Activated naive CD4-positive, alpha-beta T cell (primary cell): ENCODE results near the gene LRP1B.
"Not testable (repeated sequence)": the region's sequence is repeated elsewhere in the genome, so short reads cannot be mapped to it uniquely, and the experiment has no call there.

Experiments used
- DNase-seq, 4 experiments: peaks; one replicate each; lab custom pipeline; 2025; lab: John Stamatoyannopoulos, UW

The LRP1B gene

DNA sequence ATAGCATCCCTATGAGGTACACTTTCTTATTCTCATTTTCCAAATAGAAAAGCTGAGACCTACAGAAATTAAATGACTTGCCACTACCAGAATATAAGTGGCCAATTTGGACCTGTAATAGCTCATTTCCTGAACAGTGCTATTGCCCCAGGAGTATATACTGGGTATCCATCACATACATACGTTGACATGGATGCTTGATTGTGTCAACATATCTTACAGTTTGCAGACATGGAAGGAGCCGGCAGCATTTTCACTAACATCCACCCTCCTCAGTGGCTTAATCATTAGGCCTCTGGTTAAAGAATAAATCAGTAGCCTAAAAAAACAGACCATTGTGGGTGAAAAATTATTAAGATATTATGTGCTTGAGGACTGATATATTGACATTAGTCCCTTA lies 829.3 kb downstream of the LRP1B start:
- DNase-seq, result no peak

DNA sequence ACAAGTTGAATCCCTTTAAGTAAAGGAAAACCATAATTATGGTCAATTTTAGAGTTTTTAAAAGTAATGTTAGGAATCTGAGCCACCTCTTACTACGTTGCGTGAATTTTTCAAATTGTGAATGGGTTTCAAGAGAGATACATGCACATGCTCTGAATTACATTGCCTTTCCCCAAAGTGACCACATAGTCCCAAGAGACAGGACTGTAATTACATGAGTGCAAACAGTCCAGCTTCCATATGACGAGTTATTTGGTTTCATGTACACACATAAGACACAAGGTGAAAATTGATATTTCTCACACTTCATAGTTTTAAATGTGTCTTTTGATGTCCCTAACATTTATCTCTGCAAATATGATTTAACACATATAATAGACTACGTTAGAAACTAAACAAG lies 850.8 kb downstream of the LRP1B start:
- no peak for DNase-seq

DNA sequence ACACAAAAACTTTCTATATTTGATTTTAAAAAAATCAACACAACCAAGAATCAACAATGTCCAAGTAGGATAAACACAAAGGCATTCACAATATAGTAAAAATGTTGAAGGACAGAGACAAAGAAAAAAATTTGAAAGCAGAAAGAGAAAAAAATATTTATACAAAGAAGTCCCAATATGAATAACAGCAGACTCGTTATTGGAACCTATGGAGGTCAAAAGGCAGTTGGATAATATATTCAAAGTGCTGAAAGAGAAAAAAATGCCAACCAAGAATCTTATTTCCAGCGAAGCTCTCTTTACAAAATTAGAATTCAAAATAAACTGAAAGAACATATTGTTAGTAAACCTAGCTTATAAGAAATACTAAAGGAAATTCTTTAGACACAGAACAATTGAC lies 859.5 kb downstream of the LRP1B start:
- no peak for DNase-seq

DNA sequence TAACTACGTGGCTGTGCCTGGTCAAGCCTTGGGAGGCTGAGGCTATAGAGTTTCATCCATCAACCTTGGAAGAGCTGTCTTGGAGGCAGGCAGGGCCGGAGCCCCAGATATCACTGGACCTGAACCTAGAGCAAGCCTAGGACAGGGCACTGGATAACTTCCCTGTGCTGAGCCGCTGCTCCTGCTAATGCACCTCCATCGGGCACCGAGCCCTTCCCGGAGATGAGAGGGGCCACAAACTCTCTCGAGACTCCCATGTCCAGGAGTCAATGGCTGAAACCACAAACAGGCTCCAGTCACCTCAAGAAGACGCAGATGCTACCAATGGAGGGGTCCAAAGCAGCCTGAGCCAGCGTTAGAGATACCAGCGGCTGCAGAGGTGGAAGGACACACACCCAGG lies 866.0 kb downstream of the LRP1B start:
- no peak for DNase-seq

DNA sequence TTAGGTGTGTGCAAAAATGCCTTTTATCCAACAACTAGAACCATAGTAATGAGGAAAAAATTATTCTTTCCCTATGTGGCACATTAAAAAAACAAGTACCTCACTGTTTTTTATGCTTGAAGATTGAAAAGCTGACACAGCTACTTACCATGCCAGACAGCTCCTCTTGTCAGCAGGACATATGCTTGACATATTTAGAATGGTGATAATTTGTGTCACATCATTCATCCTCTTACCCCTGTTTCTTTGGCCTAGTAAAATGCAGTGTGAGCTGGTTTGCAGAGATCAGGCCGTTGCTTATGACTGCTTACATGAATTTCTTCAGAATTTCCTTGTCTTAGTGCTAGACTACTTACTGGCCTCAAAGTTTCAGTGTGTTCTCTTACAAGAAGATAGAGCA lies 869.9 kb downstream of the LRP1B start:
- no peak for DNase-seq

DNA sequence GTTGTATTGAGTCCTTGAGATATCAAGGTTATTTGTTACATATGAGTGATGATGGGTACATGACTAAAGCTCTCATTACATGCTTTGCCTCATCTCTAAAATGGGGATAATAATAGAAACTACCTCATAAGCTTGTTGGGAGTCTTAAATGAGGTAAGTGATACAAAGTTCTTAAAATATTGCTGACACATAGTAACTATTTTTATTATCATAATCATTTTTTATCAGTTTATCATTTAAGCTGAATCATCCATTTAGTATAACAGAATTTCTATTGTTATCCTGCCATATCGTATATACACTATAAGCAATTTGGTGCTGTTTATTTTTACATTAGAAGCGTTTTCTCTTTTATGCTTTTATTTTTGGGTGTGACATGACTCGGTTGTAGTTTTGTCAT lies 871.1 kb downstream of the LRP1B start:
- no peak for DNase-seq

DNA sequence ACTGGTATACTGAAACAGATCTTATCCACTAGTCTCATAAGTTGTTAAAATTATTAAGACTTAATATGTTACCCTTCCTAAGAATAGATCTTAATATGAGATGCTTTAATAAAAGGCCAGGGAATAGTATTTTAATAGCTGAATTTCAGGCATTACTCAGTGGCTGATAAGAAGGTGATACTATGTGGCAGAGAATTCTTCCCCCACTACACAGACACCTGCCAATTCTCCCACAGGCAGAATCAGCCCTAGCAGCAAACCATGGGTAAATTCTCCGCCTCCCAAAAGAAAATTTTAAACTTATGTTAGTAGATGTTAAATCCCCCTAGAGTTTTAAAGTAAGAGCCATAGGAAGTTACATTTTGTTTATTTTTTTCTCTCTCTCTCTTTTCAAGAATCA lies 888.8 kb downstream of the LRP1B start:
- DNase-seq, result no peak

DNA sequence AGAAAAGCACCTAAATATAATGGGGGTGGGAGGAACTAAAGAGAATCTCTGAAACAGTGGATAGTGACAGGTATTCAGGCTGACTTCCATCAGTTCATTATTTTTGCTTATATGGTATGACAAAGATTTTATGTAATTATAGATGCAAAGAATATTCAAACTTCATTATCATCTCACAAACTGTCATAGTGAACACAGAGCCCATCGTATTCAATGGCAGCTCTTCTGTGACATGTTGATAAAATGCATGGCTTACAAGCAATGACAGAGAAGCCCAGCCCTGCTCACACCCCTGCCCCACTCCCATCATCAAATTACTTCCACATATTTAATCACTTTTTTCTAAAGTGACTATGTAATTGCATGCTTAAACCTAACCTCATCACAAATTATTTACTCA lies 904.3 kb downstream of the LRP1B start:
- no peak for DNase-seq

DNA sequence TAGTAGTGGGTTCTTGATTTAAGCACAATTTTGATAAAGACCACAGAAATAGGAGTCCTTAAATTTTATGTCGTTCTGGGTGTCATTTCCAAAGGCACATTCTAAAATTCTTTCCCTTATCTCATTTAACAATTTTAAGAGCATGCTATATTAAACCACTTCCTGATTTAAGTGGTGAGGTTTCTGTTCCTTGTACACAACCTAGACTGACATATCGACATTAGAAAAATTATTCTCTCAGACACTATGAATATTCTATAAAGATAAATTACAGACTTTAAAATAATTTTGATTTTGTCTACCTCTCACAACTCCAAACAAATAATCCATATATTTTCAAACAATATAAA lies 923.8 kb downstream of the LRP1B start:
- no peak for DNase-seq

DNA sequence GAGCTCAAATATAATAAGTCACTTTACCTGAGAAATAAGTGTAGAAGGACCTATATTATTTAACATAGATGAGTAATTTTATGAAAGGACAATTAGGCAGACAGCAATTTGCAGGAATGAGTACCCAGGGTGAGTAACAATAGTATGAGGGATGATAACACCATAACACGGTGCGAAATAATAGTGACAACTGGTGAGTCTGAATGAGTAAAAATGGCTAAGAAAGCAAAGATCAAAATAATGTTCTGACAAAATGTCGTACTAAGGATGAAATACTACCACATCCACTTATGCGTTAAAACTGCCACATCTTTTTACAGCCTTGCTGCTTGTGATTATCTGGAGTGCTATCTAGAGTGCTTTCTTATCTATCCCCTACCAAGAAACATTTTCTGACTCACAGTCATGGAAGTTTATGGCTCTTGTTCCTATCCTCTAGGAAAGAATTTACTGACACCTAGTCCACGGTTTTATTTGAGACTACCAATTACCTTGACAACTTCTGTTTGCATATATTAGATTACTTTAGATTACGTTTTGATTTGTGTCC lies 929.7 kb downstream of the LRP1B start:
- no peak for DNase-seq

DNA sequence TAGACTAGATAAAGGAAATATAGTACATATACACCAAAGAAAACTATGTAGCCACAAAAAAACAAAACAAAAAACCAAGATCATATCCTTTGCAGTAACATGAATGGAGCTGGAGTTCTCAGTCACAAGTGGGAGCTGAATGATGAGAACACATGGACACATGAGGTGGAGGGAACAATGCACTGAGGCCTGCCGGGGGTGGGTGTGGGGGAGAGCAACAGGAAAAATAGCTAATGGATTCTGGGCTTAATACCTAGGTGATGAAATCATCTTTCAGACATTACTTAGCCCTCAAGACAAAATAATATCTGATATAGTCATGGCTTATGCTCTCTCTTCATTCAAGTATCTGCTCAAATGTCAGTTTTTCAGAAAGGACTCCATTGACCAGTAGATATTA lies 930.6 kb downstream of the LRP1B start:
- DNase-seq, result no peak

DNA sequence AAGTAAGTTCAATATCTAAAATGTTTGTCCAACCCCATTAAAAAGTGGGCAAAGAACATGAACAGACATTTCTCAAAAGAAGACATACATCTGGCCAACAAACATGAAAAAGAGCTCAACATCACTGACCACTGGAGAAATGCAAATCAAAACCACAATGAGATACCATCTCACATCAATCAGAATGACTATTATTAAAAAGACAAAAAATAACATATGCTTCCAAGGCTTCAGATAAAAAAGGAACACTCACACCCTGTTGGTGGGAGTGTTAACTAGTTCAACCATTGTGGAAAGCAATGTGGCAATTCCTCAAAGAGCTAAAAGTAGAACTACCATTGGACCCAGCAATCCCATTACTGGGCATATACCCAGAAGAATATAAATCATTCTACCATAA lies 931.1 kb downstream of the LRP1B start:
- DNase-seq, result no peak

DNA sequence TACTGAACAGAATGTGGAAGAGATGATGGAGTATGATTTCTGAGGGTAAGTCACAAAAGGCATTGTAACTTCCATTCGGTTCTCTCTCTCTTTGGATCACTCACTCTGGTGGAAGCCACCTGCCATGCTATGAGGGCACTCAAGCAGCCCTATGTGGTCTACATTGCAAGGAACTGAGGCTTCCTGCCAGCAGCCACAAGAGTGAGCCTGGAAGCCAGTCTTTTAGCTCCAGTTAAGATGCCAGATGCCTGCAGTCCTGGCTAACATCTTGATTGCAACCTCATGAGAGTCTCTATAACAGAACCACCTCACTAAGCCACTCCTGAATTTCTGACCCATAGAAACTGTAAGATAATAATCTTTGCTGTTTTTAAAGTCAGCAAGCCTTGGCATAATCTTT lies 935.7 kb downstream of the LRP1B start:
- DNase-seq, result no peak

DNA sequence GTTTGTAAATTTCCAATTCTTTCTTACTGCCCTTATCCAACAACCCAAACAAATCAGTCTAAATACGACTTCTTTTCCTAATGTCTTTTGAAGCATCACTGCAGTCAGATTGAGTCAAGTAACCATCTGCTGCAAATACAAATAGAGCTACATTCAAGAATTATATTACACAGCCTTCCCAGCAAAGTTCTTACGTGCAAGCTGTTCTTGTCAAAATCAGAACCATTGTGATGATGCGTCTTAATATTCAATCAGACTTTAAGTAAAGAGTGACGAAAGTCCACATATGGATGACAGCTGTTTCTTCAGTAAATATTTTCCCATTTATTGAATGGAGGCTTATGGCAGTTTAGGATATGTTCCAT lies 943.8 kb downstream of the LRP1B start:
- no peak for DNase-seq

DNA sequence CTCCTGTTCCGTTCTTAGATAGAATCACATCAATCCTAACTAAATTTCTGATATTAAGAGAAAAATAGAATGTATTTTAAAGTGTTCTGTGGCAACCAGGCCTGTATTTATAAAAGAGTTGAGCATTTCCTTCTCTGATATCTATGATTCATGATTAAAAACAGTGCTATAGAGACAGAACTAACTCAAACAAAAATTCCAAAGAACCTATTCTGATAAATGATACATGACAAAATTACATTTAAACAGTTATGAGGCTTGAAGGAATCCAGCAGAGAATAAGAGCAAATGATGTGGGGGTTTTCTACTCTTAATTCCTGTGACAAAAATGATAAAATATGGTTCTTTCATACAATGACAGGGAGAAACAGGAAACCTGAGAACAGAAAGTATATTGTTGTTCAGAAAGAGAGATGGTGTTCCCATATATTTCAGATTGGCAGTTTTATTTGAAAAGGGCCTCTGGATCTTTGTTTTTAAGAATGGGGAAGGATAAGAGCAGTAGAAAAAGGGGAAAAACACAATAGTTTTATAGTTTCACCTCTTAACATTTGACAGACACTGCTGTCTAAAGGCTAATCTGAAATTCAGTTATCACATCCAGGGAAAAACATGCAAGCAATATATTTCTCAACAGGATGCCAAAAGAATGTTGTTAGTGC lies 944.3 kb downstream of the LRP1B start:
- DNase-seq, result no peak

DNA sequence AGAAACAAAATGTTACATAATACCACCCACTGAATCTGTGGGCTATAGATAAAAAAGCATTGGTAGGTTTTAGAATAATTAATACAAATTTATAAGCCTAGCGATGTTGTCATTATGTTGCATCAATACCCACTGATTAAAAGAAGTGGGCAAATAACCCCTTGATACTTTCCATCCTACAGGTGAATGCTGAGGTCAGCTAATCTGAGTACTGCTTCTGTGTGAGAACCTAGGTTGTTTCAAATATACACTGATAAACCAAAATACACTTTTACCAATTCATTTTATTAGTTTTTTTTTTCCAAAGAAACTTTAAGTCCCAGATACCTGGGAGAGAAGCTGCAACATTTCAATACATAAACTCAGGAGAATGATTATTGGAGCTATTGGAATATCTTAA lies 948.6 kb downstream of the LRP1B start:
- DNase-seq, result no peak

DNA sequence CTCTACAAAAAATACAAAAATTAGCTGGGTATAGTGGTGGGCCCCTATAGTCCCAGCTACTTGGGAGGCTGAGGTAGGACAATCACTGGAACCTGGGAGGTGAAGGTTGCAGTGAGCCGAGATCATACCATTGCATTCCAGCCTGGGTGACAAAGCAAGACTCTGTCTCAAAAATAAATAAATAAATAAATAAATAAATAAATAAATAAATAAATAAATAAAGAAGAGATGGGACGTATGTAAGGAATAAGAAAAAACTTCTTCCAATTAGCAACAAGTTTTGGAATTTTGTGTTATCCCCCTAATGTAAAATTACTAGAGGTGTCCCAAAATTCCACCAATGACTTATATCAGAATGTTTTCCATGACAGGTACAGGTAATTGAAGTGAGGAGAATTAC lies 961.7 kb downstream of the LRP1B start:
- not testable (repeated sequence) for DNase-seq

DNA sequence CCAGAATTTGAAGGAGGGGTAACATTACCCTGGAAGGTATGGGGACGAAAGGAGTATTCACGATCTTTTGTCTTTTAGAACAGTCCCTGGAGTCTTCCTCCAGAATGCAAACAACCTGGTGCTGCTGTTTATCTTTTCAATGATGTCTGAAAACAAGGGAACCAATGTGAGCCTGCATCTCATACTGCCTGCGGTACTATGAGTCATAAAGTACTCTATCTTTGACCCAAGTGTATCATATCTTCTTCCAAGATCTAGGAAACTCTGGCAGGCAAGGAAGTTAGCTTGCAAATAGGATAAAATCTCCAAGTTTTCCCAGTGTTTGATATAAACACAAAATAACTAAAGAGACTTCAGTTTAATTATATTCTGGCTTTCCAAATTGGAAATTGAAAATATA lies 968.5 kb downstream of the LRP1B start:
- DNase-seq, result no peak

DNA sequence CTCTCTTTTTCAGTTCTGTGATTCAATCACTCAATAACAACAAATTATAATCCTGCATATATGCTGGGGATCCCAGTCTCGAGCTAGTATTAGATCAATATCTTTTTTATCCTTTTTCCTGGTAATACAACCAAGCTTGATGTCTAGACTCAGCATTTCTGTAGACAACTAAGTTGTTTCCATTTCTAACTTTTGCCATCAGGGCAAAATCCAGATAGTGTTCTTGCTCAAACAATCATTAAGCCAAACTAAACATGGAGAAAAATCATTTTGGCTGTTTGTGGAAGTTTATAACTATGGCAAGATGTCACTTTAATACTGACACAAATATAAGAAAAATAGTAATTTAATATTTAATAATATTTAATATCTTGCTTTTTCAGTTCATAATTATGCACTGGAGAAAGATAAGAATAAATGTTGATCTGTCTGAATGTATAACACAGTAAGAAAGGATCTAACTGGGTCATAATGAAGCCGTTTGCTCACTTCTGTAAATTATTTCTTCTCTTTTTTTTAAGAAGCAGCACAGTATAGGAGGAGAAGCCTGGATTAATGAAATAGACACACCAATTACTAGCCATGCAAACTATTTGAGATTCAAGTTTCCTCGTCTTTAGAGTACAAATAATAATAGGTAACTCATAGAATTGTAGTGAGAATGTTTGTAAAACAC lies 979.1 kb downstream of the LRP1B start:
- DNase-seq, result no peak

DNA sequence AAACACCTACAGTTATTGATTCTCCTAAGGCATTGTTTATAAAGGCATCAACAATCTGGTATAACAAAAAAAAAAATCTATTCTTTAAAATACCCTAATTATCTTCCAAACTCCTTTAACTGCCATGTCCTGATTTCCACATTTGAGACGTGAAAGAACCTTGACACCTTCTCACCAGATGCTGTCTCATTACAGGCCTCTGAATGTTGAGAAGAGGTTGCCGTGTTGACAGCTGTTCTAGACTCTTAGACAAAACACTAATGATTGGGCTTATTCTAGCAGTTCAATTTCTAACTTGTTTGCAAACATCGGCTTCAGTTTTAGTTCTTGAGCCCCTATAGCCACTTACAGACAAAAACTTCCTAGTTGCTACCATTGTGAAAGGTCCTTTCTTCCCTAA lies 988.8 kb downstream of the LRP1B start:
- no peak for DNase-seq

DNA sequence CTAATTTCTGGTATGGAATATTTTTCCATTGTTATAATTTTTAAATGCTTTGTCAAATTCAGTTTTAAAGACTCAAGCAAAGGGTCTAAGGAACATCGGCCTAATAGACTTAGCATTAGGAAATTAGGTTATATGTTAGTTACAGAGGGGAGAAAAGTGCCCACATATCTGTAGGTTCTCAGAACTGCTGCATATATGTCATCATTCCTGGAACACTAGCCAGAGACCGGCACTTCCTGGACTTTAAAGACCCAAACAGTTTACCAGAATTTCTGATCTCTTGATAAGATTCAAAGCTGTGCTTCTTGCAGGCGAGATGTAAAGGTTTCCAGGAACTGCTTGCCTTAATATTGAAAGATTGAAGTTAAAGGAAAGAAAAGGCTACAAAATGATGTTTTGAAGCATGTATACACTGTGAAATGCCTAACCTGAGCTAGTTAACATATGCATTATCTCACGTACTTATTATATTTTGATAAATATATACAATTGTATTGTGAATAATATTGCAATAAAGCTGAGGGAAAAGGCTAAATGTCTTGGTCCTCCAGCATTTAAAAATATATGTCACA lies 993.6 kb downstream of the LRP1B start:
- no peak for DNase-seq

DNA sequence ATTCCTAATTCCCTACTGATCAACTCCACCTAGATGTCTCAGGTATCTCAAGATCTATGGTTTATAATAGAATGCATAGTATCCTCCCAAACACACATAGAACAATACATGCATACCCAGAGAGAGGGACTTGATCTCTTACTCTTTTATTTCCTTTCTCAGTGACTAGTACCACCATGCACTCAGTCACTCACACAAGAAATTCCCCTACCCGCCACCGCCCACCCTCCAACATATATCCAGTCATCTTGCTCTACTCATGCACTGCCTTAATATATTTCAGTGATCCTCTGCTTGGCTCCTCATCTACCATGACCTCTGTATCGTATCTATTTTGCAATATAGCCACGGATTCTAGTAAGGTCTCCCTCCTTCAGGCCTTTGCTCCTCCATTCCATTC lies 996.9 kb downstream of the LRP1B start:
- no peak for DNase-seq

DNA sequence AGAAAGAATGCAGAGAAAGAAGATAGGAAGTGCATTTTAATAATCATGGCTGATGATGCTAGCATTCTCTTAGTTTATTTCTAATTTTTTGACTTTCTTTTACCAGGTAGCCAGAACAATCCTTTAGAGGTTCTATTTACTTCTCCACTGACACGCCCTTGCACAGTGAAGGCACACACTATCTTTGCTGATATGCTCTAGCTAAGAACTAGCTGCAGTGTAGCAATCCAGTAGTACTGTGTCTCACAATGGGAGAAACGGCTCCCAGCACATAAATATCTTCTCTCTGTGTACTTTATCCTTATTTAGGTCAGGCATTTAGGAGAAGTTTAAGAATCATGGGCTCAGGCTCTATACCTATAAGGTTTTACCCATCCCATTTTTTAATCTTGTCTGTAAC lies 1005.4 kb downstream of the LRP1B start:
- no peak for DNase-seq

DNA sequence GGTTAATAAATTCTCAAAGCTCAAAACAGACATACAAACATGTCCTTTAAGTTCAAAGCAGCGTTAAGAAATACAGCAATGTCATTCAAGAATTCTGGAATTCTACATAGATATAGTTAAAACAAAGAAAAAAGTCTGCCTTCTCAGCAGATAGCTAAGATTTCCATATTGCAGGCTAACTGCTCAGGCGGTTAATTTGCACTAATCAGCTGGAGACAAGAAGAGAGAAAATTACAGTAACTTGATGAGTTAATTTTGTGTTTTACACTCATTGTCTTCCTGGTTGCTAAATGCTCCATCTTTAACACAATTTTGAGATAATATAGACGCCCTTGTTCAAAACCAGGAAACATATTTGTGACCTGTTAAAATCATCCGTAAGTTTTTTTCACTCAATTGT lies 1012.0 kb downstream of the LRP1B start:
- DNase-seq, result no peak
